ENCODE data around the gene DMRT1.
"Not testable (repeated sequence)": the region's sequence is repeated elsewhere in the genome, so short reads cannot be mapped to it uniquely, and the experiment has no call there.

DMRT1 gene

GRCh38 chr9:973295-973834 lies 131.9 kb downstream of the DMRT1 start:
- DNase-seq = no peak

- no peak for DNase-seq
Measured at GRCh38 chr9:974031-974995, 132.8 kb downstream of the DMRT1 start.

- DNase-seq = no peak
Measured at GRCh38 chr9:974996-975739, 133.7 kb downstream of the DMRT1 start.

- no peak for DNase-seq
Measured at GRCh38 chr9:975740-976257, 134.3 kb downstream of the DMRT1 start.

GRCh38 chr9:976258-976942 lies 134.9 kb downstream of the DMRT1 start, which contains the start of gene DMRT3:
Gene DMRT3 (plus strand): TSS chr9:976655. CDS start chr9:977002, 347 bp downstream.
- no peak for DNase-seq

GRCh38 chr9:976943-977837 lies 135.7 kb downstream of the DMRT1 start:
- no peak for DNase-seq

- DNase-seq = no peak
Measured at GRCh38 chr9:977838-978830, 136.6 kb downstream of the DMRT1 start.

- DNase-seq = no peak
Measured at GRCh38 chr9:979983-980382, 138.5 kb downstream of the DMRT1 start.

GRCh38 chr9:980640-981039 lies 139.1 kb downstream of the DMRT1 start:
- DNase-seq = no peak

GRCh38 chr9:981491-981898 lies 140.0 kb downstream of the DMRT1 start:
- DNase-seq = no peak

GRCh38 chr9:982394-983230 lies 141.1 kb downstream of the DMRT1 start:
- DNase-seq = no peak

GRCh38 chr9:994005-994404 lies 152.5 kb downstream of the DMRT1 start:
- no peak for DNase-seq

- DNase-seq = no peak
Measured at GRCh38 chr9:995192-995591, 153.7 kb downstream of the DMRT1 start.

GRCh38 chr9:995781-996180 lies 154.3 kb downstream of the DMRT1 start:
- no peak for DNase-seq

GRCh38 chr9:998299-999110 lies 157.0 kb downstream of the DMRT1 start:
- DNase-seq = not testable (repeated sequence)

GRCh38 chr9:1001838-1002237 lies 160.3 kb downstream of the DMRT1 start:
- no peak for DNase-seq

- DNase-seq = no peak
Measured at GRCh38 chr9:1002678-1003077, 161.2 kb downstream of the DMRT1 start.

GRCh38 chr9:1005043-1005667 lies 163.7 kb downstream of the DMRT1 start:
- no peak for DNase-seq

Measured in activated CD8-positive, alpha-beta memory T cell treated with anti-CD3 and anti-CD28 coated beads, Interleukin-2, amount 50 U/mL, for 4 hours (primary cell).